Heart right ventricle (tissue), 16 donors: ENCODE results near the gene LEMD2. TPM values are rescaled to one million over a fixed set of nuclear protein-coding genes. Genes with fewer than 3 reads are reported as not detected.

Source experiments
- ATAC-seq, 8 donors: fragments of 200-7000 bp; cut with Tn5 transposase; one replicate each; pipeline ENCODE4 v1.9.1; 2020; ENCODE audit warnings: mild to moderate bottlenecking in 8 of 8, moderate library complexity in 8 of 8, moderate number of reproducible peaks in 1 of 8
- DNase-seq, 2 donors: peaks; one replicate each; pipeline ENCODE4 v3.0.0-alpha.2; 2020
- H3K27ac ChIP-seq, 10 donors: fragments of 200-600 bp; sonication (generic) in 2 of 10; one replicate each; pipeline versions ENCODE4 v1.5.0 to v1.8.0; 2020 to 2022; ENCODE audit warnings: mild to moderate bottlenecking in 3 of 10
- H3K27me3 ChIP-seq, 7 donors: fragments of 200-600 bp; one replicate each; pipeline ENCODE4 v1.8.0; 2021 to 2022; ENCODE audit warnings: mild to moderate bottlenecking in 2 of 7
- H3K36me3 ChIP-seq, 9 donors: fragments of 200-600 bp; sonication (generic) in 1 of 9; one replicate each; pipeline versions ENCODE4 v1.5.0 to v1.8.0; 2020 to 2022; ENCODE audit warnings: mild to moderate bottlenecking in 2 of 9
- H3K4me1 ChIP-seq, 9 donors: fragments of 200-600 bp; sonication (generic) in 1 of 9; one replicate each; pipeline versions ENCODE4 v1.5.0 to v1.8.0; 2020 to 2022; ENCODE audit warnings: mild to moderate bottlenecking in 4 of 9
- H3K4me3 ChIP-seq, 10 donors: fragments of 200-600 bp; sonication (generic) in 2 of 10; one replicate each; pipeline versions ENCODE4 v1.5.0 to v1.8.0; 2020 to 2022; ENCODE audit warnings: mild to moderate bottlenecking in 7 of 10, moderate library complexity in 2 of 10
- H3K9me3 ChIP-seq, 11 donors: fragments of 200-600 bp in 10 of 11; sonication (generic) in 2 of 11; one replicate each; pipeline versions ENCODE4 v1.5.0 to v1.8.0; 2013 to 2022; ENCODE audit warnings: mild to moderate bottlenecking in 2 of 11, control low read depth in 1 of 11, moderate library complexity in 1 of 11
- WGBS, 2 donors: extraction: QIAGEN DNeasy Blood & Tissue Kit; methylation state at CpG; one replicate each; pipeline ENCODE4 v1.1.7; 2013; ENCODE audit warnings: inconsistent platforms in 1 of 2; 5-methylcytosine and 5-hydroxymethylcytosine counted together
- intact Hi-C, 10 donors: fragments of 100-400 bp; cut with DNase I; formaldehyde crosslinking; loops; one replicate each; pipeline versions ENCODE4 v1.11.1 to v1.14.2; 2022
- polyA plus RNA-seq, 2 donors: library from polyadenylated mRNA; stranded (reverse); fragments of 200-250 nt; gene quantifications; one replicate each; pipeline ENCODE4 v1.2.3, GENCODE V29; 2013
- total RNA-seq, 10 donors: library from RNA; stranded (reverse); fragmentation: NEBNext Ultra II Directional in 3 of 10; extraction: Animal tissue kit (Norgen Biotek cat#: 25700) in 3 of 10; gene quantifications; one replicate each; pipeline versions ENCODE4 v1.2.1 to v1.2.4, GENCODE V29; 2021 to 2023
- TF ChIP-seq, protein P1 (sequence below), 9 donors: fragments of 200-600 bp; sonication (generic) in 2 of 9; IDR thresholded peaks; one replicate each; pipeline versions ENCODE4 v1.5.0 to v1.8.0; 2021 to 2022; ENCODE audit warnings: antibody characterized with exemption in 9 of 9, mild to moderate bottlenecking in 5 of 9, moderate library complexity in 1 of 9
- donor health status: Arrhythmogenic right ventricular cardiomyopathy.
- donor health status: ischemic (EF 13 %, LVEDD 7.1; RV severe dilation, severe dysfunction).
- donor health status: healthy with polysubstance abuse.
- donor health status: DM: no; HTN: yes; CAD: no.
- donor health status: DM: no; HTN: no; CAD: no.
- donor health status: ischemic (EF 25% LVEDD 6.9; RV normal size, moderate dysfunction).
- donor health status: ischemic (EF 25% LVEDD 5.7; RV mildly dilated, moderate dysfunction).
- donor health status: healthy.
- donor health status: DM: yes; HTN: yes; CAD: no.
- donor health status: Ischemic cardiomyopathy.
- donor health status: ischemic (EF 35%, LVEDD 5.7; RV mildly dilated, moderate dysfunction).
- donor health status: nonischemic (EF 11% LVEDD 7.7; RV severe dilation, severe dysfunction).
- donor health status: DM: yes; HTN: yes; CAD: no.
- donor health status: PGD.
- donor health status: ischemic (EF 29% LVEDD 5.4; RV normal size, mild dysfunction).
- donor health status: nonischemic (EF 23%, LVEDD 6.1; RV moderate dilation, normal function).

LEMD2 gene
- total and polyA plus RNA-seq, 12 donors, result 18.5 to 45.9 (median 27.0) TPM

DNA sequence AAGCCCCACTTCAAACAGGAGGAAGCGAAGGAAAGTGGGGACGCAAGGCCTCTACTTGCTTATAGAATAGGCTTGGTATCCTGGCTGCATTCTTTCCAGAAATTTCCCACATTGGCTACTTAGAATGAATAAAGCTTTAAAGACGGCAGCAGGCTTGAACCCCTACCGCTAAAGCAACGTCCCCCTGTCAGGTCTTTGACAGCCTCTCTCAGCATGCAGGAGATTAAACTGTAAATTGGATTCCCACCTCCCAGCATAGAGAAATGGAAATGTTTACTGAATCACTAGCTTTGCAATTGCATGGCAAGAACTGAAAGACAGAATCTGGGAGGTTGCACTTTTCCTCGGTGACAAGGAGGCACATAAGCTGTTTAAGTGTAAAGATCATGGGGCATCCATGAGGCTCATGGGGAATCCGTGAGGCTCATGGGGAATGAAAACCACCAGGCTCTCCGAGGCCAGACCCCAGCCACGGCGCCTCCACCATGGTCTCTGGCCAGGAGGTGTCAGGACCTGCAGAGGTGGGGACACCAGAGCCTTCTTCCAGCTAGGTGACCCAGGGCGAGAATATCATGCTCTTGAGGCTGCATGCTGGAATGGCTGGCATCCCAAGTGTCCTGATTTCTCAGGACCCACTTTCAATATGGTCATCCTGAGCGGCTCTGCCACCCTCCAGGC is 10.3 kb downstream of the LEMD2 start:
- Histone ChIP-seq H3K4me3 (no peak overlapping the region), H3K27me3 (no peaks in the 10 kb centered on the region), H3K36me3 (peaks cover 8 to 100% (median 77%) of the 10 kb centered on the region in 9 donors), H3K27ac (no peak overlapping the region), H3K9me3 (no peaks in the 10 kb centered on the region), H3K4me1 (peaks cover 7 to 35% (median 24%) of the 10 kb centered on the region in 9 donors)
- ATAC-seq (no peak), DNase-seq (no peak)
- intact Hi-C loops, result no loop called here
- WGBS, 2 donors, result 87 to 89% methylated on average over 12 of the region's 12 CpGs
- TF ChIP-seq, protein P1, sequence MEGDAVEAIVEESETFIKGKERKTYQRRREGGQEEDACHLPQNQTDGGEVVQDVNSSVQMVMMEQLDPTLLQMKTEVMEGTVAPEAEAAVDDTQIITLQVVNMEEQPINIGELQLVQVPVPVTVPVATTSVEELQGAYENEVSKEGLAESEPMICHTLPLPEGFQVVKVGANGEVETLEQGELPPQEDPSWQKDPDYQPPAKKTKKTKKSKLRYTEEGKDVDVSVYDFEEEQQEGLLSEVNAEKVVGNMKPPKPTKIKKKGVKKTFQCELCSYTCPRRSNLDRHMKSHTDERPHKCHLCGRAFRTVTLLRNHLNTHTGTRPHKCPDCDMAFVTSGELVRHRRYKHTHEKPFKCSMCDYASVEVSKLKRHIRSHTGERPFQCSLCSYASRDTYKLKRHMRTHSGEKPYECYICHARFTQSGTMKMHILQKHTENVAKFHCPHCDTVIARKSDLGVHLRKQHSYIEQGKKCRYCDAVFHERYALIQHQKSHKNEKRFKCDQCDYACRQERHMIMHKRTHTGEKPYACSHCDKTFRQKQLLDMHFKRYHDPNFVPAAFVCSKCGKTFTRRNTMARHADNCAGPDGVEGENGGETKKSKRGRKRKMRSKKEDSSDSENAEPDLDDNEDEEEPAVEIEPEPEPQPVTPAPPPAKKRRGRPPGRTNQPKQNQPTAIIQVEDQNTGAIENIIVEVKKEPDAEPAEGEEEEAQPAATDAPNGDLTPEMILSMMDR (IDR thresholded peaks at IDR 0.05), result no peak

DNA sequence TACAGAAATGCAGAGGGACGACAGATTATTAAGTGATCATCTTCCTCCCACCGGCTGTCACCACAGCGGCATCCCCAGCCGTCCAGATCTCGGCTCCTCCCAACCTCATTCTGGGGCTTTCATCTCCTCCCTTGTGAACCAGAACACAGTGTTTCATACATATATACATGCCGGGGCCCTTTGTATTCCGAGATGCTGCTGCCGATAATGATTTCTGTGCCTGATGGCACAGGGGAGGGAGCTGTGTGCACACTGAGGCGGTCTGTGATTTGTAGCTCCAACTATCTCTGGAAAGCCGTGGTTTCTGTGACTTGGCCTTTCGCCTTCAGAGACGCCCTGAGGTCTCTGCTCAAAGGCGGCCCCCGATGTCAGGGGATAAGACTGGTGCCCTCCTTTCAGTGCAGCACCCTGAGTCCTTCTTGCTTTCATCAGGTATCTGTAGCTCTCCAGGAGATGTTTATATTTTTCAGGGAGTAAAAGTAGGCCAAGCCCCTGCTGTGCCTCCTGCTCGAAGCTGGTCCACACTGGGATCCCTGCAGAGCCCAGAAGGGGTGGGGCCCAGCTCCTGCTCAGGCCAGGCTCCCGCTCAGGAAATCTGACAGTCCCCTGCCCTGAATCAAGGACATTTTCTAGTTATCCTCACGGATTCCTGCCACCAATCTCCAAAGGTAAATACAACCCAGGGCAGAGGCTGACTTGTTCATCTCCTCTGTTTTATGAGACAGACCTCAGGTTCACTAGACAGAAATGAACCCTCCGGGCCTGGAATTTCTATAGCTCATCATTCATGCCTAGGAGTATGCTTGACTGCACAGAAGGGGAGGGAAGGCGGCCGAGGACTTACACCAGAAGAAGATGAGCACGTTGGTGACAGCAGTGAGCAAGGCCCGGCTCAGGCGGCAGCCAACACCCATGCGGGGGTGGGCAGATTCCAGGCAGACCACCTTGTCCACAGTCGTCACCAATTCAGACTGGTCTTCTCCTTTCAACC is 11.2 kb downstream of the LEMD2 start:
- H3K4me1 ChIP-seq, result peaks cover 7 to 37% (median 24%) of the 10 kb centered on the region in 9 donors
- WGBS, 2 donors, result 89 to 91% methylated on average over 25 of the region's 25 CpGs
- H3K9me3 ChIP-seq, result no peaks in the 10 kb centered on the region
- intact Hi-C loops, result no loop called here
- no peak overlapping the region for H3K27ac ChIP-seq
- peaks cover 8 to 100% (median 71%) of the 10 kb centered on the region in 9 donors for H3K36me3 ChIP-seq
- TF ChIP-seq, protein P1 (IDR thresholded peaks at IDR 0.05), result no peak
- ATAC-seq, result no peak
- H3K4me3 ChIP-seq, result no peak overlapping the region
- no peak for DNase-seq
- no peaks in the 10 kb centered on the region for H3K27me3 ChIP-seq

DNA sequence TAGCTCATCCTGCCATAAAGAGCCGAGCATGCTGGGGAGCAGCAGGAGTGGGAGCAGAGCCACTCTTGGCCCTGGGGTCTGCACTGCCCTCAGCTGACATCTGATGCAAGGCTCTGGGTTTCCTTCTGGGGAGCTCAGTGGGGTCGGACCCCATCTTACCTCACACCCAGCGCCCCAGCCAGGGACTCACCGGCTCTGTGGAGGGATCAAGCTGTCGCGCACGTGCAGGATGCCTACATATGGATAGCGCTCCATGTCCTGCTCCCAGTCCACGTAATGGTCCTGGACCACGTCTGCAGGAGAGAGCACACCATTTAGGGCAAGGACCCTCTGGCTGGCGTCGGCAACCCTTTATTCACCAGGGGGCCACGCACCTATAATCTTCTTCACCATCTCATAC is 12.2 kb downstream of the LEMD2 start:
- peaks cover 8 to 99% (median 71%) of the 10 kb centered on the region in 9 donors for H3K36me3 ChIP-seq
- no peaks in the 10 kb centered on the region for H3K27me3 ChIP-seq
- no peak overlapping the region for H3K4me3 ChIP-seq
- ATAC-seq (no peak), DNase-seq (no peak)
- no peak overlapping the region for H3K27ac ChIP-seq
- 87 to 90% methylated on average over 13 of the region's 13 CpGs for WGBS, 2 donors
- intact Hi-C loops, result no loop called here
- H3K4me1 ChIP-seq, result peaks cover 10 to 37% (median 24%) of the 10 kb centered on the region in 9 donors
- TF ChIP-seq, protein P1 (IDR thresholded peaks at IDR 0.05), result no peak
- no peaks in the 10 kb centered on the region for H3K9me3 ChIP-seq

DNA sequence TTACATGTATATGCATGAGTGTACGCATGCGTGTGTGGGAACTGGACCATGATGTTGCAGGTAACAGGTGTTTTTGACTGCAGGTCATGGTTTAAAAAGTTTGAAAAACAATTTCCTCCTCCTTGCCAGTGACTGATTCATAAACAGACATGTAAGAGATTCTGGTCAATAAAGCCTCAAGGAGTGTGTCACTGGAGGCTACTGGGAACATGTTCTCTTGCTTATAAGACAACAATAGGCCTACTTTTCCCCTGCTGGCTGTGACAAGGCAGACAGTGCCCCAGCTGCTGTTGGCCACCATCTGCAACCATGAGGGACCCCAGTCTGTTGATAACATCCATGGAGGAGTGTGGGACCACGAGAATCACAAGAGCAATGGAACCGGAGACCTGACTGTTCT is 12.7 kb downstream of the LEMD2 start:
- 89 to 91% methylated on average over 4 of the region's 4 CpGs for WGBS, 2 donors

More for the DNA sequence above, 12.7 kb downstream of the LEMD2 start:
- no peaks in the 10 kb centered on the region for H3K9me3 ChIP-seq
- intact Hi-C loops, result no loop called here
- H3K4me3 ChIP-seq, result no peak overlapping the region
- ATAC-seq (no peak), DNase-seq (no peak)
- H3K27me3 ChIP-seq, result no peaks in the 10 kb centered on the region
- TF ChIP-seq, protein P1 (IDR thresholded peaks at IDR 0.05), result no peak
- peaks cover 7 to 37% (median 24%) of the 10 kb centered on the region in 9 donors for H3K4me1 ChIP-seq
- H3K27ac ChIP-seq, result no peak overlapping the region
- peaks cover 8 to 93% (median 71%) of the 10 kb centered on the region in 9 donors for H3K36me3 ChIP-seq
